HL-60 (cell line): ENCODE results near the gene PDLIM5.

Source experiments
- DNase-seq, 2 experiments: peaks; one replicate each; pipeline ENCODE4 v3.0.0-alpha.2; 2010 to 2020; ENCODE audit warnings: low read depth in 1 of 2, low spot score in 1 of 2
- H3K27ac ChIP-seq: fragments of 250-450 bp; sonication (Bioruptor Pico); replicated peaks from 2 replicates; pipeline ENCODE4 v1.5.1; 2020; ENCODE audit warnings: mild to moderate bottlenecking, moderate library complexity
- H3K27me3 ChIP-seq: fragments of 250-450 bp; sonication (Bioruptor Pico); 2 replicates; pipeline ENCODE4 v1.5.1; 2021; ENCODE audit warnings: mild to moderate bottlenecking, moderate library complexity; ENCODE audit not compliant: insufficient read depth, poor library complexity, severe bottlenecking
- H3K4me3 ChIP-seq: replicated peaks from 2 replicates; pipeline ENCODE4 v1.5.1; 2011; ENCODE audit warnings: mild to moderate bottlenecking, control low read depth, low read length; ENCODE audit not compliant: insufficient read depth
- CTCF ChIP-seq: IDR thresholded peaks from one replicate; pipeline ENCODE4 v1.5.1; 2011; ENCODE audit warnings: low read length, control low read depth, inconsistent platforms; ENCODE audit not compliant: insufficient read depth
- GABPA ChIP-seq: IDR thresholded peaks from 2 replicates; pipeline ENCODE4 v1.6.1; 2012; ENCODE audit warnings: low read depth
- POLR2AphosphoS5 ChIP-seq: IDR thresholded peaks from 2 replicates; pipeline ENCODE4 v1.6.1; 2012; ENCODE audit warnings: low read depth
- REST ChIP-seq: IDR thresholded peaks from 2 replicates; pipeline ENCODE4 v1.6.1; 2012; ENCODE audit warnings: low read depth; ENCODE audit not compliant: insufficient replicate concordance
- SPI1 ChIP-seq: IDR thresholded peaks from 2 replicates; pipeline ENCODE4 v1.6.1; 2012; ENCODE audit warnings: low read depth, mild to moderate bottlenecking, borderline replicate concordance

Gene PDLIM5

GRCh38 chr4:94629837-94630236 lies 178.1 kb downstream of the PDLIM5 start:
- Histone ChIP-seq H3K27me3 (no peaks in the 10 kb centered on the region), H3K4me3 (no peak overlapping the region), H3K27ac (no peak overlapping the region)
- TF ChIP-seq SPI1, result no peak
- TF ChIP-seq CTCF, result no peak
- no peak for TF ChIP-seq REST
- no peak for TF ChIP-seq GABPA
- TF ChIP-seq POLR2AphosphoS5, result no peak
- DNase-seq, result no peak

- Histone ChIP-seq H3K27me3 (no peaks in the 10 kb centered on the region), H3K4me3 (no peak overlapping the region), H3K27ac (no peak overlapping the region)
- no peak for DNase-seq
- TF ChIP-seq GABPA (no peak), SPI1 (no peak), CTCF (no peak), REST (no peak), POLR2AphosphoS5 (no peak)
Measured at GRCh38 chr4:94634271-94634670, 182.5 kb downstream of the PDLIM5 start.

GRCh38 chr4:94635177-94635576 lies 183.4 kb downstream of the PDLIM5 start:
- TF ChIP-seq GABPA (no peak), POLR2AphosphoS5 (no peak), CTCF (no peak), REST (no peak), SPI1 (no peak)
- no peak overlapping the region for H3K4me3 ChIP-seq
- no peak overlapping the region for H3K27ac ChIP-seq
- no peak for DNase-seq
- H3K27me3 ChIP-seq, result no peaks in the 10 kb centered on the region
